ENCODE data around the gene TOP1.
A peak's percentile ranks its signal among the peaks of the same experiment; 100 is the strongest.

The TOP1 gene

GRCh38 chr20:41014561-41015088 is 14.0 kb upstream of the TOP1 start:
- Histone ChIP-seq H3K9ac (ENCODE audit: low read depth in 1 of 2, low read length in 2 of 2) (no peak overlapping the region), H3K36me3 (ENCODE audit: control insufficient read depth in 2 of 2, insufficient read depth in 2 of 2, low read length in 2 of 2) (no peaks in the 10 kb centered on the region), H3K27me3 (ENCODE audit: control insufficient read depth in 2 of 2, insufficient read depth in 2 of 2, low read length in 2 of 2) (no peaks in the 10 kb centered on the region), H3K27ac (ENCODE audit: low read depth in 2 of 2, low read length in 2 of 2) (no peak overlapping the region), H3K4me1 (ENCODE audit: control insufficient read depth in 2 of 2, insufficient read depth in 2 of 2, low read length in 2 of 2) (peaks cover 5 to 11% of the 10 kb centered on the region in 2 donors), H3K4me3 (ENCODE audit: low read length in 2 of 2) (no peak overlapping the region), H3K9me3 (ENCODE audit: control insufficient read depth in 2 of 2, low read length in 2 of 2) (no peaks in the 10 kb centered on the region)

DNA sequence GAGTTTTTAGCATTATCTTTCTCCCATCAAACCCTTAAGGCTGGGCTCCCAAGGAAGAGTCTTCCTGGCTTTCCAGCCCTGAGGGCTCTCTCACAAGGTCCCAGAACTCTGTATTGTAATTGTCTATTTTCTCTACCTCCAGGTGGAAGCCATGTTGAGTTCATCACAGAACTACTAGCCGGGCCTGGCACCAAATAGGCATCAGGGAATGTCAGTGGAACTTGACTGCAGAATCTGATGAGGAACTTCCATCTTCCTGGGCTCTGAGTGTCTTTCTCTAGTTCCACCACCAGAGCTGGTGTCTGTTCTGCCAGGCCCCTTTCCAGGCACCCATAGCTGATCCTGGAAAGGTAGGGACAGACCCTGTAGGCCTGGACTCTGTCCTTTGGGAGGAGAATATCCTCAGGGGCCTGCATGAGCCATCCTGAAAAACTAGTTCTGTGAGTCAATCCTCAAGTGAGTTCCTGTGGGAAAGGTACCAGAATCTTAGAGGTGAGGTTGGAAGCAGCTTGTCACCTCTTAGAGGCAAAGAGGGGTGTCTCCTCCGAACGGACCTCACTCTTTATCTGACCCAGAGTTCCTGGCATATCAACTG is 11.1 kb upstream of the TOP1 start:
- Histone ChIP-seq H3K27ac (ENCODE audit: low read depth in 2 of 2, low read length in 2 of 2) (no peak overlapping the region), H3K9ac (ENCODE audit: low read depth in 1 of 2, low read length in 2 of 2) (no peak overlapping the region), H3K9me3 (ENCODE audit: control insufficient read depth in 2 of 2, low read length in 2 of 2) (no peaks in the 10 kb centered on the region), H3K27me3 (ENCODE audit: control insufficient read depth in 2 of 2, insufficient read depth in 2 of 2, low read length in 2 of 2) (no peaks in the 10 kb centered on the region), H3K4me1 (ENCODE audit: control insufficient read depth in 2 of 2, insufficient read depth in 2 of 2, low read length in 2 of 2) (peaks cover 5 to 7% of the 10 kb centered on the region in 2 donors), H3K4me3 (ENCODE audit: low read length in 2 of 2) (no peak overlapping the region), H3K36me3 (ENCODE audit: control insufficient read depth in 2 of 2, insufficient read depth in 2 of 2, low read length in 2 of 2) (no peaks in the 10 kb centered on the region)

DNA sequence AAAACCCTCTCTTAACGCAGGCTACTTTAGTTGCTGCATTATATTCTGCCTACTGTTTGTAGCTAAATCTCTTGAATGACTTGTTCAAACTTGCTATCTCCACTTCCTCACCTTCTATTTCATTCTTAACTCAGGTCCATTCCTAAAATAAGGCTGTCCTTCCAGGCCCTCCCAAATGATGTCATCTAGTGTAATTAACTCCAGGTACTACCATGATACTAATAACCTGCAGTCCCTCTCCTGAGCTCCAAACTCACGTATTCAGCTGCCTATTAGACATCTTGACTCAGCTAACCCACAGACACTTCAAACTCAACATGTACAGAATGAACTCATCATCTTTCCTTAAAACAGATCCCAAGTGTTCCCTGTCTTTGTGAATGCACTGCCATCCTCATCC is 10.5 kb upstream of the TOP1 start:
- H3K4me1 ChIP-seq (ENCODE audit: control insufficient read depth in 2 of 2, insufficient read depth in 2 of 2, low read length in 2 of 2) = peaks cover 2 to 3% of the 10 kb centered on the region in 2 donors
- no peak overlapping the region for H3K27ac ChIP-seq (ENCODE audit: low read depth in 2 of 2, low read length in 2 of 2)
- H3K9ac ChIP-seq (ENCODE audit: low read depth in 1 of 2, low read length in 2 of 2) = no peak overlapping the region
- H3K9me3 ChIP-seq (ENCODE audit: control insufficient read depth in 2 of 2, low read length in 2 of 2) = no peaks in the 10 kb centered on the region
- H3K4me3 ChIP-seq (ENCODE audit: low read length in 2 of 2) = no peak overlapping the region
- no peaks in the 10 kb centered on the region for H3K36me3 ChIP-seq (ENCODE audit: control insufficient read depth in 2 of 2, insufficient read depth in 2 of 2, low read length in 2 of 2)
- H3K27me3 ChIP-seq (ENCODE audit: control insufficient read depth in 2 of 2, insufficient read depth in 2 of 2, low read length in 2 of 2) = no peaks in the 10 kb centered on the region

- H3K4me3 ChIP-seq (ENCODE audit: low read length in 2 of 2) = no peak overlapping the region
- peaks cover 5 to 7% of the 10 kb centered on the region in 2 donors for H3K4me1 ChIP-seq (ENCODE audit: control insufficient read depth in 2 of 2, insufficient read depth in 2 of 2, low read length in 2 of 2)
- no peaks in the 10 kb centered on the region for H3K36me3 ChIP-seq (ENCODE audit: control insufficient read depth in 2 of 2, insufficient read depth in 2 of 2, low read length in 2 of 2)
- H3K27me3 ChIP-seq (ENCODE audit: control insufficient read depth in 2 of 2, insufficient read depth in 2 of 2, low read length in 2 of 2) = no peaks in the 10 kb centered on the region
- H3K9ac ChIP-seq (ENCODE audit: low read depth in 1 of 2, low read length in 2 of 2) = no peak overlapping the region
- H3K9me3 ChIP-seq (ENCODE audit: control insufficient read depth in 2 of 2, low read length in 2 of 2) = no peaks in the 10 kb centered on the region
- no peak overlapping the region for H3K27ac ChIP-seq (ENCODE audit: low read depth in 2 of 2, low read length in 2 of 2)
Observed at GRCh38 chr20:41023549-41023948, 5.1 kb upstream of the TOP1 start.

DNA sequence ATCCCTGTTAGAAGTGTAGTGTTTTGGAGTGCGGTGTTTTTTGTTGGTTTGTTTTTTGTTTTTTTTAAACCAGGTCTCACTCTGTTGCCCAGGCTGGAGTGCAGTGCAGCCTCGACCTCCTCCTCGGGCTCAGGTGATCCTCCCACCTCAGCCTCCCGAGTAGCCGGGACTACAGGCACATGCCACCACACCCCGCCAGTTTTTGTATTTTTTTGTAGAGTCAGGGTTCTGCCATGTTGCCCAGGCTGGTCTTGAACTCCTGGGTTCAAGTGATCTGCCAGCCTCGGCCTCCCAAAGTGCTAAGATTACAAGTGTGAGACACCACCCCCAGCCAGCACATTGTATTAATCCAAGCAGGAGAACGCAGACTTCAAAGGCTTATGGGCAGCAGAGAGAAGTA is 1.3 kb upstream of the TOP1 start:
- H3K4me1 ChIP-seq (ENCODE audit: control insufficient read depth in 2 of 2, insufficient read depth in 2 of 2, low read length in 2 of 2) = peaks cover 15 to 16% of the 10 kb centered on the region in 2 donors
- H3K9ac ChIP-seq (ENCODE audit: low read depth in 1 of 2, low read length in 2 of 2) = no peak overlapping the region
- no peaks in the 10 kb centered on the region for H3K27me3 ChIP-seq (ENCODE audit: control insufficient read depth in 2 of 2, insufficient read depth in 2 of 2, low read length in 2 of 2)
- no peak overlapping the region for H3K27ac ChIP-seq (ENCODE audit: low read depth in 2 of 2, low read length in 2 of 2)
- no peaks in the 10 kb centered on the region for H3K36me3 ChIP-seq (ENCODE audit: control insufficient read depth in 2 of 2, insufficient read depth in 2 of 2, low read length in 2 of 2)
- no peak overlapping the region for H3K4me3 ChIP-seq (ENCODE audit: low read length in 2 of 2)
- H3K9me3 ChIP-seq (ENCODE audit: control insufficient read depth in 2 of 2, low read length in 2 of 2) = no peaks in the 10 kb centered on the region

GRCh38 chr20:41027872-41028358 is 707 bp upstream of the TOP1 start:
- Histone ChIP-seq H3K27ac (ENCODE audit: low read depth in 2 of 2, low read length in 2 of 2) (peak overlapping the region; percentile 23 to 61), H3K9me3 (ENCODE audit: control insufficient read depth in 2 of 2, low read length in 2 of 2) (no peaks in the 10 kb centered on the region), H3K4me1 (ENCODE audit: control insufficient read depth in 2 of 2, insufficient read depth in 2 of 2, low read length in 2 of 2) (peaks cover 16% of the 10 kb centered on the region in 2 donors), H3K27me3 (ENCODE audit: control insufficient read depth in 2 of 2, insufficient read depth in 2 of 2, low read length in 2 of 2) (no peaks in the 10 kb centered on the region), H3K9ac (ENCODE audit: low read depth in 1 of 2, low read length in 2 of 2) (peak overlapping the region; percentile 63 to 70), H3K4me3 (ENCODE audit: low read length in 2 of 2) (peak overlapping the region; percentile 85 to 98), H3K36me3 (ENCODE audit: control insufficient read depth in 2 of 2, insufficient read depth in 2 of 2, low read length in 2 of 2) (no peaks in the 10 kb centered on the region)

DNA sequence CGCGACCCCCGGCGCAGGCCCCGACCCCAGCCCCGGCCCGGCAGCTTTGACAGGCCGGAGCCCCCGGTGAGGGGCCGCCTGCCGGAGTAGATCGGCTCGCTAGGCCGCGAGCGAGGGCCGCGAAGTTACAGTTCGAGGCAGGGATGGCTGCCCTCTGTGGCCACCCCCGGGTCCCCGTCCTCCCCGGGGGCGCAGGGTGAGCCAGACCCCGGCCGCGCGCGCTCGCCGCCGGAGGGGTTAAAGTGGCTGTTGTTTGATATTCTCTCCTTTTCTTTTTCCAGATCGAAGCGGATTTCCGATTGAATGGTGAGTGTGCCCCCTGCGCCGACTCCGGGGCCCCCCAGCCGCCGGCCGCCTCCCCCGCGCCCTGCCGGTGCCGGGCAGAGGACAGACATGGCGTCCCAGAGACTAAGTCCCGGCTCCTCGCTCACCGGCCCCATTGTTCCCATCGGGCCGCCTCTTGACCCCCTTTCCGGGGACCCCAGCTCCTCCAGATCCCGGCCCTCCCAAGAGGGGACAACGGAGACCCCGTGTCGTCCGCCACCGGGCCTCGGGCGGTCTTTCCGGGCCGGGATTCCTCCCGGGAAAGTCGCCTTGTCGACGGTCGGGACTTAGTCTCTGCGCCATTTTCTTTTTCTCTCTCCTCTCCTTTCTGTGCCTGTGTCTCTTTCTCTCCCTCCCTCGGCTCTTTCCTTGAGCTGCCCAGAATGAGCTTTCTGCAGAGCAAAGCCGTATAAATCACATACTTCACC is 704 bp downstream of the TOP1 start:
- Histone ChIP-seq H3K4me1 (ENCODE audit: control insufficient read depth in 2 of 2, insufficient read depth in 2 of 2, low read length in 2 of 2) (peaks cover 16 to 20% of the 10 kb centered on the region in 2 donors), H3K9ac (ENCODE audit: low read depth in 1 of 2, low read length in 2 of 2) (peak overlapping the region; percentile 86 to 100), H3K36me3 (ENCODE audit: control insufficient read depth in 2 of 2, insufficient read depth in 2 of 2, low read length in 2 of 2) (no peaks in the 10 kb centered on the region), H3K9me3 (ENCODE audit: control insufficient read depth in 2 of 2, low read length in 2 of 2) (no peaks in the 10 kb centered on the region), H3K4me3 (ENCODE audit: low read length in 2 of 2) (peak overlapping the region; percentile 85 to 98), H3K27ac (ENCODE audit: low read depth in 2 of 2, low read length in 2 of 2) (peak overlapping the region; percentile 95 to 96), H3K27me3 (ENCODE audit: control insufficient read depth in 2 of 2, insufficient read depth in 2 of 2, low read length in 2 of 2) (no peaks in the 10 kb centered on the region)

DNA sequence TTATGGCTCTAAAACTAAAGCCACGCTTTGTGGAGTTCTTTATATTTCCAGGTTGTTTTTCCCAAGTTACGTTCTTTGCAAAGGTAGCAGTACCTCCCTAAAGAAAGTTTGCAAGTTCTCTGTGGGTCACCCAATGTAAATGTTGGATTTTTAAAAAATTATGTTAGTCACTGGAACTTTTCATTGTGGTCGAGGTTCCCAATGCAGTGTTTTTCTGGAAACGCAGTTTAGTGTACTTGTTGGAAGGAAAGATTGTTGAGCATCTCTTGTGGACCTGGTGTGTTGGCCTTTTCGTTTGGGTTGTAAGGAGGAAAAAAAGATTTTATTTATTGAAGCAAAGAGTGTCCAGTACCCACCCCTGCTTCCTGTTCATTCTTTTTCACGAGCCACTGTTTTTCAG is 1.4 kb downstream of the TOP1 start:
- H3K27me3 ChIP-seq (ENCODE audit: control insufficient read depth in 2 of 2, insufficient read depth in 2 of 2, low read length in 2 of 2) = no peaks in the 10 kb centered on the region
- peaks cover 16 to 21% of the 10 kb centered on the region in 2 donors for H3K4me1 ChIP-seq (ENCODE audit: control insufficient read depth in 2 of 2, insufficient read depth in 2 of 2, low read length in 2 of 2)
- peak overlapping the region; percentile 85 to 98 for H3K4me3 ChIP-seq (ENCODE audit: low read length in 2 of 2)
- H3K9ac ChIP-seq (ENCODE audit: low read depth in 1 of 2, low read length in 2 of 2) = peak overlapping the region; percentile 86 to 100
- peak overlapping the region; percentile 95 to 96 for H3K27ac ChIP-seq (ENCODE audit: low read depth in 2 of 2, low read length in 2 of 2)
- no peaks in the 10 kb centered on the region for H3K9me3 ChIP-seq (ENCODE audit: control insufficient read depth in 2 of 2, low read length in 2 of 2)
- no peaks in the 10 kb centered on the region for H3K36me3 ChIP-seq (ENCODE audit: control insufficient read depth in 2 of 2, insufficient read depth in 2 of 2, low read length in 2 of 2)

- Histone ChIP-seq H3K36me3 (ENCODE audit: control insufficient read depth in 2 of 2, insufficient read depth in 2 of 2, low read length in 2 of 2) (no peaks in the 10 kb centered on the region), H3K4me3 (ENCODE audit: low read length in 2 of 2) (peak overlapping the region; percentile 85 to 98), H3K9ac (ENCODE audit: low read depth in 1 of 2, low read length in 2 of 2) (peak overlapping the region in 1 of 2 donors; percentile 100), H3K9me3 (ENCODE audit: control insufficient read depth in 2 of 2, low read length in 2 of 2) (no peaks in the 10 kb centered on the region), H3K27ac (ENCODE audit: low read depth in 2 of 2, low read length in 2 of 2) (peak overlapping the region; percentile 2 to 96), H3K27me3 (ENCODE audit: control insufficient read depth in 2 of 2, insufficient read depth in 2 of 2, low read length in 2 of 2) (no peaks in the 10 kb centered on the region), H3K4me1 (ENCODE audit: control insufficient read depth in 2 of 2, insufficient read depth in 2 of 2, low read length in 2 of 2) (peaks cover 16 to 21% of the 10 kb centered on the region in 2 donors)
Observed at GRCh38 chr20:41030531-41031242, 2.1 kb downstream of the TOP1 start.

DNA sequence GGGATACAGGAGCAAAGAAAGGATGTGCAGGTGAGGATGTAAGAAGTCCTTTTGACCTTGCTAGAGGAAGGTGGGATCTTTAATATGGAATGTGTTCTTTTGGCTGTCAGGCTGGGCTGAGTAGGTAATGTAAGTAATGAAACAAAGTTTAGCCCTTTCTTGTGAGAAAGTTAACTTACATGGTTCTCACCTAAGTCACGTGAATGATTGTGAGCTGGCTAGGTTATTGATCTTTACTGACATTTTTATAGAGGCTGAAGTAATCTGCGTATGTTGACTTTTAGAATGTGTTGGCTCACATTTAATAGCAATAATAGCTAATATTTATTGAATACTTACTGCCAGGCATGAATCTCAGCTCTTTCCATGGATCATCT is 2.6 kb downstream of the TOP1 start:
- no peaks in the 10 kb centered on the region for H3K36me3 ChIP-seq (ENCODE audit: control insufficient read depth in 2 of 2, insufficient read depth in 2 of 2, low read length in 2 of 2)
- no peaks in the 10 kb centered on the region for H3K27me3 ChIP-seq (ENCODE audit: control insufficient read depth in 2 of 2, insufficient read depth in 2 of 2, low read length in 2 of 2)
- H3K4me1 ChIP-seq (ENCODE audit: control insufficient read depth in 2 of 2, insufficient read depth in 2 of 2, low read length in 2 of 2) = peaks cover 16 to 21% of the 10 kb centered on the region in 2 donors
- peak overlapping the region in 1 of 2 donors; percentile 100 for H3K9ac ChIP-seq (ENCODE audit: low read depth in 1 of 2, low read length in 2 of 2)
- peak overlapping the region in 1 of 2 donors; percentile 85 for H3K4me3 ChIP-seq (ENCODE audit: low read length in 2 of 2)
- no peak overlapping the region for H3K27ac ChIP-seq (ENCODE audit: low read depth in 2 of 2, low read length in 2 of 2)
- H3K9me3 ChIP-seq (ENCODE audit: control insufficient read depth in 2 of 2, low read length in 2 of 2) = no peaks in the 10 kb centered on the region
